ENCODE measurements around the gene BTBD2. TPM values are rescaled to one million over a fixed set of nuclear protein-coding genes. Genes with fewer than 3 reads are reported as not detected.

Gene BTBD2
- total RNA-seq, 1 donor, result 46.6 TPM

DNA sequence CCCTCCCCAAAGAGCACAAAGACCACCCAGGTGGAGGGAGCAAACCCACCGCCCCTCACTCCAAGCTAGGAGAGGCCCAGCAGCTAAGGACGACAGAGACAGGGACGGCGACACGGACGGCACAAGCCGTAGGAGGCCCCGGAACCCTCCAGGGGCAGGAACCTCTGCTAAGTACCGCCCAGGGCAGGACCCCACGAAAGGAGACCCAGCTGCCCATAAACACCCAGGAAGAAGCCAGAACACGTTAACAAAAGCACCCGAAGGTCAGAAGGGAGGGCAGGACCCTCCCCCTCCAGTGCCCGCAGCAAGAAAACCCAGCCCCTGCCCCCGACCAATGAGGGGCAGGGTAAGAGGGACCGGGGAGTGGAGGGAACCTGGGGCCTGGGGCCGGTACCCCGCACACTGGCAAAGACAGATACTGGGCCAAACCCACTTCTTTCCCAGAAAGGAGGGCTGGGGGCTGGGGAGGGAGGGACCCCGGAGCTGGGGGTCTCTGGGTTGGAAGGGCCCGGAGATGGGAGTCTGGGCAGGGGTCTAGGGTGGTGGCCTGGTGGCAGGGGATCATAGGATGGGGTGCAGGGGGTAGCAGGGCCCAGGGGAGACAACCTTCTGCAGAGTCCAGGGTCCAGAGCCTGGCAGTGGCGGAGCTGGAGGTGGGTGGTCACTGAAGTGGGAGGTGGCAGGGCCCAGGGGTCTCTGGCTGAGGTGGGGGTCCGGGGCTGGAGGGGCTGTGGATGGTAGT, 2.4 kb downstream of the BTBD2 start:
- DNase-seq (ENCODE audit: low read depth), result no peak
- TF ChIP-seq, protein P1, sequence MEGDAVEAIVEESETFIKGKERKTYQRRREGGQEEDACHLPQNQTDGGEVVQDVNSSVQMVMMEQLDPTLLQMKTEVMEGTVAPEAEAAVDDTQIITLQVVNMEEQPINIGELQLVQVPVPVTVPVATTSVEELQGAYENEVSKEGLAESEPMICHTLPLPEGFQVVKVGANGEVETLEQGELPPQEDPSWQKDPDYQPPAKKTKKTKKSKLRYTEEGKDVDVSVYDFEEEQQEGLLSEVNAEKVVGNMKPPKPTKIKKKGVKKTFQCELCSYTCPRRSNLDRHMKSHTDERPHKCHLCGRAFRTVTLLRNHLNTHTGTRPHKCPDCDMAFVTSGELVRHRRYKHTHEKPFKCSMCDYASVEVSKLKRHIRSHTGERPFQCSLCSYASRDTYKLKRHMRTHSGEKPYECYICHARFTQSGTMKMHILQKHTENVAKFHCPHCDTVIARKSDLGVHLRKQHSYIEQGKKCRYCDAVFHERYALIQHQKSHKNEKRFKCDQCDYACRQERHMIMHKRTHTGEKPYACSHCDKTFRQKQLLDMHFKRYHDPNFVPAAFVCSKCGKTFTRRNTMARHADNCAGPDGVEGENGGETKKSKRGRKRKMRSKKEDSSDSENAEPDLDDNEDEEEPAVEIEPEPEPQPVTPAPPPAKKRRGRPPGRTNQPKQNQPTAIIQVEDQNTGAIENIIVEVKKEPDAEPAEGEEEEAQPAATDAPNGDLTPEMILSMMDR (IDR thresholded peaks at IDR 0.05; ENCODE audit: insufficient read depth, low read depth, low read length), result no peak
- H3K4me3 ChIP-seq (ENCODE audit: low read depth, low read length), result no peak overlapping the region

DNA sequence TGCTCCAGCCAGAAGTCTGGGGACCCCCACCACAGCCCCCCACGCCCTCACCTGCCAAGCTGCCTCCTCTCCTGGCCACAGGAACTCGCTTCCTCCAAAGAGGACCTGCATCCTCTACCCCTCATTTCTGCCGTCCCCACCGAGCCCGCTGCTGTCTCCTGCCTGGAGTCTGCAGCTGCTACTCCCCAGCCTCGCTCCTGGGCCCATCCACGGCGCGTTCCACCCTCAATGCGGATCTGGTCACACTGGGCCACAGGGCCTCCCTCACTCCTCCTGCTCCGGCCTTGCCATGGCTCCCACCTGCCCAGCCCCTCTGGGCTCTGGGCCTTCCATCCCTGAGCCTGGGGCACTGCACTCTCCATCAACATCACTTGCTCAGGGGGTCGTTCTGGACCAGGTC, 4.3 kb downstream of the BTBD2 start:
- DNase-seq (ENCODE audit: low read depth), result no peak

DNA sequence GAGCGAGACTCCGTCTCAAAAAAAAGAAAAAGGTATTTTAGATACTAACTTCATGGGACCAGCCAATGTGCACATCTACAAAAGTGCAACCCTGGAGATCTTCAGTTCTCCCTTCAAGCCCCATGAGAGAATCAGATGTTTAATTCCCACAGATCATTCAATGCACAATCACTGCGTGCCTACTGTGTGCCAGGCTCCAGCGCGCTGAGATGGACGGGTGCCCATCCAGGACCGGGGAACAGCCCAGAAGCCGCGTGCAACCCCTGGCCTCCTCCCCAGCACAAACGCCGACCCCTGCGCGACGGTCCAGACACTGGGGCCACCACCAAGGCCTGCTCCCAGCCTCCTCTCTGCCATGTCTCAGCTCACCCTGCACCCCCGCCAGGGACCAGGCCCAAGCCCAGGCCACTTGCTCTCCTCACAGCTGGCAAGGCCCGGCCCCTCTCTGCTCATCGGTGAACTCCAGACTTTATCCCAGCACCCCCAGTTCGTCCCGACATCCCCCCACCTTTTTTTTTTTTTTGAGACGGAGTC, 5.3 kb downstream of the BTBD2 start:
- H3K4me3 ChIP-seq (ENCODE audit: low read depth, low read length), result no peak overlapping the region
- TF ChIP-seq, protein P1 (IDR thresholded peaks at IDR 0.05; ENCODE audit: insufficient read depth, low read depth, low read length), result no peak
- DNase-seq (ENCODE audit: low read depth), result no peak

More for the DNA sequence above, 4.3 kb downstream of the BTBD2 start:
- H3K4me3 ChIP-seq (ENCODE audit: low read depth, low read length), result no peak overlapping the region
- TF ChIP-seq, protein P1 (IDR thresholded peaks at IDR 0.05; ENCODE audit: insufficient read depth, low read depth, low read length), result no peak

- H3K4me3 ChIP-seq (ENCODE audit: low read depth, low read length), result no peak overlapping the region
- DNase-seq (ENCODE audit: low read depth), result no peak
- TF ChIP-seq, protein P1 (IDR thresholded peaks at IDR 0.05; ENCODE audit: insufficient read depth, low read depth, low read length), result no peak
Measured at GRCh38 chr19:2003874-2004273, 11.6 kb downstream of the BTBD2 start.

DNA sequence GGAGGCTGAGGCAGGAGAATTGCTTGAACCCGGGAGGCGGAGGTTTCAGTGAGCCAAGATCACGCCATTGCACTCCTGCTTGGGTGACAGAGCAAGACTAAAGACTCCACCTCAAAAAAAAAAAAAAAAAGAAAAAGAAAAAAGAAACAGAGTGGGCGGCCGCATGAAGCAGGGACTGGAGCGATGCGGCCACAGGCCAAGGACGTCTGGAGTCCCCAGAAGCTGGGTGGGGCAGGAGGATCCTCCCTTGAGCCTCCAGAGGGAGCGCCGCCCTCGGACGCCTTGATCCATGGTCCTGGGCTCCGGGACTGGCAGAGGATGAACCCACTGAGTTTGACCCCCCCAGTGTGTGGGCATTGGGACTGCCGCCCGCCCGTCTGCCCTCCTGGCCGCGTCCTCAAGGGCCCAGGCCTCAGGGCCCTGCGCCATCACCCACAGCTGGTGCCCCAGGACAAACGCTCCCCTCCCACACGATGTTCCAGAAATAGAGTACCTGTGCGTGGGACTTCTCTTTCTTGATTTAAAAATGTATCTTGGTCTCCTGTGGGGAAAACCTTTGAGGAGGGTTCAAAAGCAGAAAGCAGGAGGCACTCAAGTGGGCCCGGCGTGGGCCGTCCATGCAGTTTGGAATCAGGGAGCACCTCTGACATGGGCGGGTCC, 15.5 kb downstream of the BTBD2 start:
- TF ChIP-seq, protein P1 (IDR thresholded peaks at IDR 0.05; ENCODE audit: insufficient read depth, low read depth, low read length), result no peak
- DNase-seq (ENCODE audit: low read depth), result no peak
- H3K4me3 ChIP-seq (ENCODE audit: low read depth, low read length), result no peak overlapping the region

DNA sequence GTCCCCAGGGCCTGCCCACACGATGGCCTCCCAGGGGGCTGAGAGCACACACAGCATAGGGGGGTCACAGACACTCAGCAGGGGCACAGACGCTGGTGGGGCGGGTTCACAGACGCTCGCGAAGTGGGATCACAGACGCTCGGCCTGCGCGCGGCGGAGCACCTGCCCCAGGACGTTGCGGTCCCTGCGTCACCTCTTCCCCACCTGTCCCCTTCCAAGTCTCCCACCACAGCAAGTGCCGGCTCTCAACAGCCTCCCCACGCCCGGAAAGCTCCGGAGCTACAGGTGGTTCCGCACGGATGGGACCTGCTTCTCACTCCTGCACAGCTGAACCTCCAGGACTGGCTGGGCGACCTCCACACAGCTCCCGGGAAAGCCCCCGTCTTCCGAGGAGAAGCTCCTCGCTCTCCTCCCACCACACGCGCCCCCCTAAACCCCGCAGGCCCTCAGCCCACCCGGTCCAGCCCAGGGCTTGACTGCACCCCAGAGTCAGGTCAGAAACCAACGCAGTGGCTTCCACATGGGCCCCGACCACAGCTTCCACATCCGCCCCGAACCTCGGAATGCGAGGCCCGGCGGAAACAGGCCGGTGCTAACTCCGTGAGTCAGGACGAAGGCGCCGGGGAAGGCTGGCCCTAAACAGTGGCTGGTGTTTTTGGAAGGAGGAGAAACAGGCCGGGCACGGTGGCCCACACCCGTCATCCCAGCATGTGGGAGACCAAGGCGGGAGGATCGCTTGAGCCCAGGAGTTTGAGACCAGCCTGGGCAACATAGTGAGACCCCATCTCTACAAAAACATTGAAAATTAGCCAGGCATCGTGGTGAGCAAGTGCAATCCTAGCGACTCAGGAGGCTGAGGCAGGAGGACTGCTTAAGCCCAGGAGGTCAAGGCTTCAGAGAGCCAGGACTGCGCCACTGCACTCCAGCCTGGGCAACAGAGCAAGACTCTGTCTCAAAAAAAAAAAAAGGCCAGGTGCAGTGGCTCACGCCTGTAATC, 16.5 kb downstream of the BTBD2 start:
- no peak overlapping the region for H3K4me3 ChIP-seq (ENCODE audit: low read depth, low read length)
- TF ChIP-seq, protein P1 (IDR thresholded peaks at IDR 0.05; ENCODE audit: insufficient read depth, low read depth, low read length), result no peak
- DNase-seq (ENCODE audit: low read depth), result no peak
